Transverse colon (tissue), 4 donors: ENCODE data around the gene CFAP73. TPM values are rescaled to one million over a fixed set of nuclear protein-coding genes. Genes with fewer than 3 reads are reported as not detected.
A peak's percentile ranks its signal among the peaks of the same experiment; 100 is the strongest.

Experiments used
- DNase-seq: peaks from one replicate; pipeline ENCODE4 v3.0.0-alpha.2; 2019
- H3K27ac ChIP-seq, 4 donors: fragments of 200-600 bp; sonication (generic); 2 replicates each; pipeline ENCODE4 v1.5.1; 2016 to 2018; ENCODE audit warnings: inconsistent platforms in 4 of 4
- H3K27me3 ChIP-seq: fragments of 200-600 bp; sonication (generic); 2 replicates; pipeline ENCODE4 v1.5.1; 2017; ENCODE audit warnings: inconsistent platforms
- H3K36me3 ChIP-seq, 4 donors: fragments of 200-600 bp; sonication (generic); 2 replicates each; pipeline ENCODE4 v1.5.1; 2017 to 2019; ENCODE audit warnings: inconsistent platforms in 4 of 4
- H3K4me1 ChIP-seq, 4 donors: fragments of 200-600 bp; sonication (generic); 2 replicates each; pipeline ENCODE4 v1.5.1; 2017 to 2020; ENCODE audit warnings: inconsistent platforms in 4 of 4
- H3K4me3 ChIP-seq, 4 donors: fragments of 200-600 bp; sonication (generic); 1 replicate in 1 of 4; 2 replicates in 3 of 4; pipeline versions ENCODE4 v1.5.1 to v1.6.1; 2017 to 2019; ENCODE audit warnings: inconsistent platforms in 4 of 4
- H3K9me3 ChIP-seq, 2 donors: fragments of 200-600 bp; sonication (generic); 2 replicates each; pipeline ENCODE4 v1.5.1; 2017 to 2019; ENCODE audit warnings: inconsistent platforms in 2 of 2
- EP300 ChIP-seq: sonication (generic); formaldehyde crosslinking; IDR thresholded peaks from one replicate; pipeline ENCODE4 v1.6.1; 2017; ENCODE audit warnings: antibody characterized with exemption, low read depth
- POLR2A ChIP-seq: fragments of 450-650 bp; IDR thresholded peaks from one replicate; pipeline ENCODE4 v1.6.1; 2016; ENCODE audit warnings: antibody characterized with exemption, mild to moderate bottlenecking, moderate library complexity
- POLR2AphosphoS5 ChIP-seq, 3 donors: sonication (generic); formaldehyde crosslinking; IDR thresholded peaks; one replicate each; pipeline ENCODE4 v1.6.1; 2016; ENCODE audit warnings: antibody characterized with exemption in 3 of 3
- WGBS, 2 donors: methylation state at CpG; one replicate each; pipeline ENCODE4 v1.1.5; 2018; ENCODE audit warnings: low coverage in 1 of 2; 5-methylcytosine and 5-hydroxymethylcytosine counted together
- in situ Hi-C, 4 donors: fragments of 200-750 bp; cut with MboI; loops; one replicate each; pipeline versions ENCODE4 v1.15.0 to v1.15.1; 2017; ENCODE audit warnings: low sequenced_read_pairs in 3 of 4, low pct_ligation_motif_present in 1 of 4, low pct_unique_long_range_greater_than_20kb in 1 of 4
- intact Hi-C: fragments of 100-400 bp; cut with DNase I; formaldehyde crosslinking; loops from one replicate; pipeline ENCODE4 v1.15.1; 2023; ENCODE audit warnings: low total_unique reads
- total RNA-seq, 4 donors: library from RNA; depleted of rRNA; stranded (reverse); fragments of >200 nt; gene quantifications; one replicate each; pipeline ENCODE4 v1.1.0, GENCODE V29; 2016
- TF ChIP-seq, protein P1 (sequence below), 5 experiments: fragments of 200-600 bp in 3 of 5; fragments of 450-650 bp in 2 of 5; sonication (generic) in 3 of 5; IDR thresholded peaks; 1 replicate in 2 of 5; 2 replicates in 3 of 5; pipeline ENCODE4 v1.5.1; 2016 to 2017; ENCODE audit warnings: antibody characterized with exemption in 5 of 5, inconsistent platforms in 3 of 5, mild to moderate bottlenecking in 2 of 5, moderate library complexity in 1 of 5

CFAP73 gene
- total RNA-seq, 4 donors from 2014 or later = not detected

DNA sequence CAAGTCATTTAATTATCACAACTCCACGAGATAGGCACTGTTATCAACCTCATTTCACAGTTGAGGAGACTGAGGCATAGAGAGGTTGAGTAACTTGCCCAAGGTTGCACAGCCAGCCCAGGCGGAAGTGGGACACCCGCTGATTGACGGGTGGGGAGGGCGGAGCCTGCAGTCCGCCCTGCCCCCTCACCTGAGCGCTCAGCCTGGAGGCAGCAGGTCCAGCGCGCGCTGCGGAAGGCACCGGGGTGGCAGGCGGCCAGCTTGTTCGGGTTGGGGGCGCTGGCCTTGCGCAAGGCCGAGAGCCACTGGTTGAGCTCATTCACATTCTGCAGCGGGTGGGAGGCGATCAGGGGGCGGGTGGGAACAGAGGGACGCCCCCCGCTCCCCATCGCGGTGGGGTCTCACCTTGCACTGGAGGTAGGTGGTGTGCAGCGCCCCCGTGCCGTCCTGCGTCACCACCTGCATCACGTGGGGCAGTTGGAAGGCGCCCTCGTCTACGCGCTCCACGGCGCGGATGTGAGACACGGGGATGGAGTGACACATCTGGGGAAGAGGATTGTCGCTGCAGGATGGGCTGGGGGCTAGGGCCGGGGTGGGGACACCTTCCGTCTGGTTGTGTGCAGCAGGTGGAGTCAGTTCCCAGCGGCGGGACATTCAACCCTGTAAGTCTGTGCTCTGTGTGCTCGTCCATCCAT lies 45.6 kb upstream of the CFAP73 start:
- Histone ChIP-seq H3K4me3 (peak overlapping the region in 1 of 4 donors; percentile 16), H3K27ac (no peak overlapping the region), H3K36me3 (no peaks in the 10 kb centered on the region), H3K27me3 (peaks cover 9% of the 10 kb centered on the region), H3K4me1 (peaks cover 0 to 5% (median 0%) of the 10 kb centered on the region in 4 donors), H3K9me3 (no peaks in the 10 kb centered on the region)
- intact Hi-C loops = loop anchor here (5.0 kb wide), 1 partner anchor 923 kb away; no protein-coding TSS in a partner anchor
- DNase-seq = peak; percentile 32
- 56 to 67% methylated on average over 1 to 43 of the region's 43 CpGs for WGBS, 2 donors
- in situ Hi-C loops = no loop called here
- TF ChIP-seq, protein P1, sequence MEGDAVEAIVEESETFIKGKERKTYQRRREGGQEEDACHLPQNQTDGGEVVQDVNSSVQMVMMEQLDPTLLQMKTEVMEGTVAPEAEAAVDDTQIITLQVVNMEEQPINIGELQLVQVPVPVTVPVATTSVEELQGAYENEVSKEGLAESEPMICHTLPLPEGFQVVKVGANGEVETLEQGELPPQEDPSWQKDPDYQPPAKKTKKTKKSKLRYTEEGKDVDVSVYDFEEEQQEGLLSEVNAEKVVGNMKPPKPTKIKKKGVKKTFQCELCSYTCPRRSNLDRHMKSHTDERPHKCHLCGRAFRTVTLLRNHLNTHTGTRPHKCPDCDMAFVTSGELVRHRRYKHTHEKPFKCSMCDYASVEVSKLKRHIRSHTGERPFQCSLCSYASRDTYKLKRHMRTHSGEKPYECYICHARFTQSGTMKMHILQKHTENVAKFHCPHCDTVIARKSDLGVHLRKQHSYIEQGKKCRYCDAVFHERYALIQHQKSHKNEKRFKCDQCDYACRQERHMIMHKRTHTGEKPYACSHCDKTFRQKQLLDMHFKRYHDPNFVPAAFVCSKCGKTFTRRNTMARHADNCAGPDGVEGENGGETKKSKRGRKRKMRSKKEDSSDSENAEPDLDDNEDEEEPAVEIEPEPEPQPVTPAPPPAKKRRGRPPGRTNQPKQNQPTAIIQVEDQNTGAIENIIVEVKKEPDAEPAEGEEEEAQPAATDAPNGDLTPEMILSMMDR (IDR thresholded peaks at IDR 0.05) = no peak
- TF ChIP-seq POLR2A (no peak), POLR2AphosphoS5 (IDR thresholded peaks at IDR 0.05) (no peak), EP300 (no peak)

DNA sequence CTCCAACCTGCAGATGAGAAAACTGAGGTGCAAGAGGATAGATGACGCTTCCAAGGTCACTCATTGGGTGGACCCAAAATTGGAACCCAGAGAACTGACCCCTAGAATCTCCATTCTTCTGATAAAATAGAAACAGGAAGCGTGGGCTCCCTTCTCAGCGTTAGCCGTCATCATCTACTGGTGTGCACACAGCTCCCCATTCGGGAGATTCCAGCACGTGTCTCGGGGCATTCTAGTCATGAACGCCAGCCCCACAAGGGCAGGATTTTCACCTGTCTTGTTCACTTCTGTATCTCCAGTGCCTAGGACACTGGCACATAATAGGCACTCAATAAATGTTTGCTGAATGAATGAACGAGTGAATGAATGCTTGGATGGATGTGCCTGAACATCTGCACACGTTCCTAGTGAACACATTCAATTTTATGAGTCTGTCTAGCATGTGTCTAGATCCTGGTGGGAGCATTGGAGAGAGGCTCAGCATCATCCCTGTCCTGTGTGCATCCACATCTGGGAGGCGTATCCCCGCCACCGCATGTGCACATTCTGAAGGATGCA lies 44.5 kb upstream of the CFAP73 start:
- H3K27me3 ChIP-seq = peaks cover 9% of the 10 kb centered on the region
- H3K27ac ChIP-seq = no peak overlapping the region
- no peak for TF ChIP-seq POLR2A
- TF ChIP-seq POLR2AphosphoS5 (IDR thresholded peaks at IDR 0.05) = no peak
- TF ChIP-seq, protein P1 (IDR thresholded peaks at IDR 0.05) = no peak
- no peak for TF ChIP-seq EP300
- 88 to 100% methylated on average over 1 to 13 of the region's 13 CpGs for WGBS, 2 donors
- no peak overlapping the region for H3K4me3 ChIP-seq
- DNase-seq = no peak
- no peaks in the 10 kb centered on the region for H3K36me3 ChIP-seq
- H3K4me1 ChIP-seq = peaks cover 0 to 5% (median 0%) of the 10 kb centered on the region in 4 donors
- in situ Hi-C loops = no loop called here
- intact Hi-C loops = loop anchor here (5.0 kb wide), 1 partner anchor 922 kb away; no protein-coding TSS in a partner anchor
- no peaks in the 10 kb centered on the region for H3K9me3 ChIP-seq

DNA sequence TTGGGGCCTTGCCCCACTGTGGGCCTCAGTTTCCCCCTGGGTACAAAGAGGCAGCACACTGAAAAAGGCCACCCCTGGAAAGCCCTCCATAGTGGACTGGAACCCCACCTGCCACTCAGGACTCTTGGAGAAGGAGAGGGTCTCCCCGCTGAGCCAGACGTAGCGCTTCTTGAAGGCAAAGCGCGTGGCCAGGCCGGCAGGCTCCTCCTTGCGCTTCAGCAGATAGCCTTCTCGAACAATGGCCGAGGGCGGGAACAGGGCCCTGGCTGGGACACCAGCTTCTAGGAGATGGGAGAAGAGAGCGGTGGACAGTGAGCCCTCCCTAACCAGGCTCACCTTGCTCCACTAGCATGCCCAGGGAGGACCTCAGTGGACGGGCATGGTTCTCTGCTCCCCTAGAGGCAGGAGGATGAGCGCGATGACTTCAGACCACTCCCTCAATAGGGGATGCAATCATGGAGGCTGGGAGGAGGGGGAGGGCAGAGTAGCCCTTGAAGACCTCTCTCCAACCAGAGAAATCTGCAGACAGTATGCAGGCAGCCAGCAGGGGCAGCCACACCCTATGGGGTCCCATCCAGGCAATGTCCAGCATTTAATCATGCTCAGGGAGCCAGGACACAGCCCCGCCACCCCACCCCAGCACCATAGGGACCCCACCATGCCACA lies 43.8 kb upstream of the CFAP73 start:
- Histone ChIP-seq H3K27me3 (peaks cover 9% of the 10 kb centered on the region), H3K36me3 (no peaks in the 10 kb centered on the region), H3K4me3 (no peak overlapping the region), H3K9me3 (no peaks in the 10 kb centered on the region), H3K27ac (no peak overlapping the region), H3K4me1 (peaks cover 0 to 5% (median 0%) of the 10 kb centered on the region in 4 donors)
- in situ Hi-C loops (no loop called here), intact Hi-C loops (no loop called here)
- DNase-seq = no peak
- TF ChIP-seq, protein P1 (IDR thresholded peaks at IDR 0.05) = no peak
- no peak for TF ChIP-seq POLR2AphosphoS5 (IDR thresholded peaks at IDR 0.05)
- 89% methylated on average over 15 of the region's 15 CpGs; no CpG with 5 or more reads in 1 of the 2 donors for WGBS, 2 donors

DNA sequence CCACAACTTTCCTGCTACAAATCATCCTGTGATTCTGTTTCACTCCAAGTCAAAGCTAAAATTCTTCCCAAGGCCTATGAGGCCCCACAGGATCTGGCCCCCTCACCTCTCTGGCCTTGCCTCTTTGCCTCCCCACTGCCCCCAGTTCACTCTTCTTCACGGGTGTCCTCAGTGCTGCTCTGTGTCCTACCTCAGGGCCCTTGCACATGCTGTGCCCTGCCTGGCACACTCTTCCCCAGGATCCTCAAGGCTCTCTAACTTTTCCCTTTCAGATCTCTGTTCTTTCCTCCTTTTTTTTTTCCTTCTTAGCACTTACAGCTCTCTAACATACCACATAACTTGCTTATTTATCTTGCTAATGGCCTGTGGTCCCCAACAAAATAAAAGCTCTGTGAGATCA lies 43.2 kb upstream of the CFAP73 start:
- DNase-seq = no peak
- 85 to 88% methylated on average over 1 of the region's 1 CpG for WGBS, 2 donors
- in situ Hi-C loops (no loop called here), intact Hi-C loops (no loop called here)
- Histone ChIP-seq H3K36me3 (no peaks in the 10 kb centered on the region), H3K27ac (no peak overlapping the region), H3K4me3 (no peak overlapping the region), H3K9me3 (no peaks in the 10 kb centered on the region), H3K4me1 (peaks cover 0 to 5% (median 0%) of the 10 kb centered on the region in 4 donors), H3K27me3 (peaks cover 6% of the 10 kb centered on the region)
- TF ChIP-seq EP300 (no peak), POLR2A (no peak), POLR2AphosphoS5 (IDR thresholded peaks at IDR 0.05) (no peak)
- TF ChIP-seq, protein P1 (IDR thresholded peaks at IDR 0.05) = no peak
